Tibial nerve (tissue), 4 donors: ENCODE measurements around the gene ZC3HAV1L. TPM values are rescaled to one million over a fixed set of nuclear protein-coding genes. Genes with fewer than 3 reads are reported as not detected.

ENCODE experiments used
- DNase-seq, 2 donors: peaks; one replicate each; pipeline ENCODE4 v3.0.0-alpha.2; 2019; ENCODE audit warnings: low spot score in 2 of 2
- H3K27ac ChIP-seq, 4 donors: fragments of 200-600 bp; sonication (generic) in 3 of 4; one replicate each; pipeline ENCODE4 v1.5.1; 2017 to 2019; ENCODE audit warnings: mild to moderate bottlenecking in 1 of 4
- H3K27me3 ChIP-seq, 2 donors: fragments of 200-600 bp; sonication (generic) in 1 of 2; one replicate each; pipeline versions ENCODE4 v1.5.1 to v1.6.0; 2017 to 2019
- H3K36me3 ChIP-seq, 3 donors: fragments of 200-600 bp; sonication (generic); one replicate each; pipeline ENCODE4 v1.5.1; 2018 to 2019
- H3K4me1 ChIP-seq, 4 donors: fragments of 200-600 bp; sonication (generic) in 3 of 4; one replicate each; pipeline ENCODE4 v1.5.1; 2017 to 2019
- H3K4me3 ChIP-seq, 4 donors: fragments of 200-600 bp; sonication (generic) in 3 of 4; one replicate each; pipeline ENCODE4 v1.5.1; 2017 to 2019; ENCODE audit warnings: mild to moderate bottlenecking in 1 of 4, moderate library complexity in 1 of 4
- H3K9me3 ChIP-seq, 4 donors: fragments of 200-600 bp; sonication (generic) in 3 of 4; one replicate each; pipeline ENCODE4 v1.5.1; 2017 to 2019
- CTCF ChIP-seq, 5 experiments: fragments of 200-600 bp in 3 of 5; fragments of 450-650 bp in 2 of 5; sonication (generic) in 3 of 5; IDR thresholded peaks; one replicate each; pipeline ENCODE4 v1.5.1; 2016 to 2019; ENCODE audit warnings: antibody characterized with exemption in 5 of 5, mild to moderate bottlenecking in 3 of 5, moderate library complexity in 2 of 5
- EP300 ChIP-seq, 2 donors: sonication (generic); formaldehyde crosslinking; IDR thresholded peaks; one replicate each; pipeline ENCODE4 v1.6.1; 2017; ENCODE audit warnings: antibody characterized with exemption in 2 of 2, mild to moderate bottlenecking in 1 of 2
- POLR2A ChIP-seq, 2 donors: fragments of 450-650 bp; IDR thresholded peaks; one replicate each; pipeline ENCODE4 v1.6.1; 2017; ENCODE audit warnings: antibody characterized with exemption in 2 of 2, mild to moderate bottlenecking in 2 of 2, moderate library complexity in 2 of 2
- WGBS, 2 donors: methylation state at CpG; one replicate each; pipeline ENCODE4 v1.1.5; 2018; 5-methylcytosine and 5-hydroxymethylcytosine counted together
- total RNA-seq, 4 donors: library from RNA; depleted of rRNA; stranded (reverse); fragments of >200 nt; gene quantifications; one replicate each; pipeline ENCODE4 v1.1.0, GENCODE V29; 2016

ZC3HAV1L gene
- total RNA-seq, 4 donors from 2014 or later = 36.9 to 68.8 (median 53.1) TPM

GRCh38 chr7:139036901-139037300 is 1.1 kb upstream of the ZC3HAV1L start:
- no peaks in the 10 kb centered on the region for H3K27me3 ChIP-seq
- WGBS, 2 donors = 74 to 81% methylated on average over 3 of the region's 3 CpGs
- H3K4me3 ChIP-seq = no peak overlapping the region
- peaks cover 0 to 18% (median 12%) of the 10 kb centered on the region in 4 donors for H3K4me1 ChIP-seq
- TF ChIP-seq POLR2A (IDR thresholded peaks at IDR 0.05) (no peak), EP300 (IDR thresholded peaks at IDR 0.05) (no peak), CTCF (IDR thresholded peaks at IDR 0.05) (no peak)
- no peaks in the 10 kb centered on the region for H3K9me3 ChIP-seq
- peaks cover 0 to 18% (median 0%) of the 10 kb centered on the region in 3 donors for H3K36me3 ChIP-seq
- DNase-seq = no peak
- no peak overlapping the region for H3K27ac ChIP-seq

GRCh38 chr7:139034855-139035585 is 822 bp downstream of the ZC3HAV1L start:
- Histone ChIP-seq H3K4me3 (peak overlapping the region; percentile 78 to 90 (median 82)), H3K27ac (peak overlapping the region; percentile 21 to 83 (median 76)), H3K4me1 (peaks cover 0 to 18% (median 12%) of the 10 kb centered on the region in 4 donors), H3K36me3 (peaks cover 0 to 37% (median 0%) of the 10 kb centered on the region in 3 donors), H3K9me3 (no peaks in the 10 kb centered on the region), H3K27me3 (no peaks in the 10 kb centered on the region)
- no peak for DNase-seq
- WGBS, 2 donors = 8 to 10% methylated on average over 25 to 38 of the region's 47 CpGs
- TF ChIP-seq EP300 (IDR thresholded peaks at IDR 0.05) (no peak), POLR2A (IDR thresholded peaks at IDR 0.05) (no peak), CTCF (IDR thresholded peaks at IDR 0.05) (no peak)

- Histone ChIP-seq H3K4me3 (peak overlapping the region in 1 of 4 donors; percentile 78), H3K4me1 (peaks cover 0 to 18% (median 12%) of the 10 kb centered on the region in 4 donors), H3K27ac (peak overlapping the region in 1 of 4 donors; percentile 83), H3K9me3 (no peaks in the 10 kb centered on the region), H3K27me3 (no peaks in the 10 kb centered on the region), H3K36me3 (peaks cover 0 to 44% (median 0%) of the 10 kb centered on the region in 3 donors)
- 77 to 83% methylated on average over 5 of the region's 5 CpGs for WGBS, 2 donors
- DNase-seq = no peak
- no peak for TF ChIP-seq POLR2A (IDR thresholded peaks at IDR 0.05)
- TF ChIP-seq CTCF (IDR thresholded peaks at IDR 0.05) = no peak
- no peak for TF ChIP-seq EP300 (IDR thresholded peaks at IDR 0.05)
Observed at GRCh38 chr7:139034336-139034735, 1.5 kb downstream of the ZC3HAV1L start.

GRCh38 chr7:139033346-139034114 is 2.3 kb downstream of the ZC3HAV1L start:
- no peak for DNase-seq
- Histone ChIP-seq H3K4me3 (no peak overlapping the region), H3K27ac (no peak overlapping the region), H3K36me3 (peaks cover 0 to 52% (median 0%) of the 10 kb centered on the region in 3 donors), H3K4me1 (peaks cover 0 to 18% (median 12%) of the 10 kb centered on the region in 4 donors), H3K9me3 (no peaks in the 10 kb centered on the region), H3K27me3 (no peaks in the 10 kb centered on the region)
- 80 to 82% methylated on average over 6 of the region's 6 CpGs for WGBS, 2 donors
- TF ChIP-seq CTCF (IDR thresholded peaks at IDR 0.05) (no peak), POLR2A (IDR thresholded peaks at IDR 0.05) (no peak), EP300 (IDR thresholded peaks at IDR 0.05) (no peak)

GRCh38 chr7:139032473-139032872 is 3.4 kb downstream of the ZC3HAV1L start:
- Histone ChIP-seq H3K4me1 (peaks cover 0 to 18% (median 12%) of the 10 kb centered on the region in 4 donors), H3K27ac (no peak overlapping the region), H3K36me3 (peaks cover 0 to 60% (median 0%) of the 10 kb centered on the region in 3 donors), H3K4me3 (no peak overlapping the region), H3K27me3 (no peaks in the 10 kb centered on the region), H3K9me3 (no peaks in the 10 kb centered on the region)
- TF ChIP-seq EP300 (IDR thresholded peaks at IDR 0.05) = no peak
- TF ChIP-seq POLR2A (IDR thresholded peaks at IDR 0.05) = no peak
- TF ChIP-seq CTCF (IDR thresholded peaks at IDR 0.05) = no peak
- no peak for DNase-seq
- WGBS, 2 donors = 93 to 95% methylated on average over 4 of the region's 4 CpGs
